ENCODE measurements around the gene YOD1. TPM values are rescaled to one million over a fixed set of nuclear protein-coding genes. Genes with fewer than 3 reads are reported as not detected.

Gene YOD1
- total and polyA plus RNA-seq, 4 experiments from 2014 or later = 0.47 to 10.0 (median 5.1) TPM

GRCh38 chr1:207072233-207072632 lies 21.2 kb upstream of the YOD1 start:
- Mint-ChIP-seq H3K9me3 (no peaks in the 10 kb centered on the region), H3K4me1 (peaks cover 5 to 27% (median 12%) of the 10 kb centered on the region in 4 donors), H3K27ac (peak overlapping the region in 1 of 7 donors; percentile 6), H3K27me3 (peaks cover 2 to 6% of the 10 kb centered on the region in 2 donors), H3K4me3 (no peak overlapping the region), H3K36me3 (peaks cover 0 to 6% of the 10 kb centered on the region in 2 donors)
- POLR2A ChIA-PET (ENCODE audit: partially characterized antibody) = no interaction called here
- no peaks in the 10 kb centered on the region for H3K9me3 ChIP-seq (ENCODE audit: control insufficient read depth in 1 of 2, low read length in 2 of 2)
- DNase-seq = no peak
- no peak overlapping the region for H3K27ac ChIP-seq (ENCODE audit: low read depth, low read length)
- CTCF ChIA-PET (ENCODE audit: partially characterized antibody) = interaction anchor here (1.1 to 5.1 kb wide), 6 partner anchors 11 to 332 kb away, joined by 3 to 29 read pairs (median 6); no protein-coding TSS in a partner anchor
- no peak overlapping the region for H3K4me3 ChIP-seq (ENCODE audit: low read length in 2 of 2)
- no peaks in the 10 kb centered on the region for H3K27me3 ChIP-seq (ENCODE audit: insufficient read depth, low read length)
- H3K36me3 ChIP-seq (ENCODE audit: insufficient read depth, low read length) = no peaks in the 10 kb centered on the region
- intact Hi-C loops (cut with micrococcal nuclease) = loop anchor here (10.0 kb wide), 2 partner anchors 157 to 437 kb away; partner anchors contain the start of gene DYRK3
- H3K4me1 ChIP-seq (ENCODE audit: insufficient read depth, low read length) = peaks cover 14% of the 10 kb centered on the region

GRCh38 chr1:207071426-207071825 lies 20.4 kb upstream of the YOD1 start:
- ChIA-PET CTCF (ENCODE audit: partially characterized antibody) (interaction anchor here (1.0 to 1.7 kb wide), 6 partner anchors 9 to 334 kb away, joined by 3 to 9 read pairs (median 6); no protein-coding TSS in a partner anchor), POLR2A (ENCODE audit: partially characterized antibody) (interaction anchor here (1.8 kb wide), 1 partner anchor 19 kb away, joined by 8 read pairs; the partner anchor contains the start of gene PFKFB2)
- Mint-ChIP-seq H3K4me3 (no peak overlapping the region), H3K27ac (no peak overlapping the region), H3K27me3 (peaks cover 2% of the 10 kb centered on the region in 2 donors), H3K9me3 (no peaks in the 10 kb centered on the region), H3K36me3 (peaks cover 0 to 6% of the 10 kb centered on the region in 2 donors), H3K4me1 (peaks cover 5 to 27% (median 12%) of the 10 kb centered on the region in 4 donors)
- Histone ChIP-seq H3K27me3 (ENCODE audit: insufficient read depth, low read length) (no peaks in the 10 kb centered on the region), H3K27ac (ENCODE audit: low read depth, low read length) (no peak overlapping the region), H3K36me3 (ENCODE audit: insufficient read depth, low read length) (no peaks in the 10 kb centered on the region), H3K9me3 (ENCODE audit: control insufficient read depth in 1 of 2, low read length in 2 of 2) (no peaks in the 10 kb centered on the region), H3K4me1 (ENCODE audit: insufficient read depth, low read length) (peaks cover 14% of the 10 kb centered on the region), H3K4me3 (ENCODE audit: low read length in 2 of 2) (no peak overlapping the region)
- intact Hi-C loops (cut with micrococcal nuclease) = loop anchor here (10.0 kb wide), 2 partner anchors 157 to 437 kb away; partner anchors contain the start of gene DYRK3
- DNase-seq = no peak

GRCh38 chr1:207070811-207071210 lies 19.8 kb upstream of the YOD1 start:
- no peak for DNase-seq
- intact Hi-C loops (cut with micrococcal nuclease) = loop anchor here (10.0 kb wide), 2 partner anchors 156 to 436 kb away; partner anchors contain the start of gene DYRK3
- H3K9me3 ChIP-seq (ENCODE audit: control insufficient read depth in 1 of 2, low read length in 2 of 2) = no peaks in the 10 kb centered on the region
- peaks cover 0 to 6% of the 10 kb centered on the region in 2 donors for H3K36me3 Mint-ChIP-seq
- no peaks in the 10 kb centered on the region for H3K9me3 Mint-ChIP-seq
- peaks cover 2% of the 10 kb centered on the region in 2 donors for H3K27me3 Mint-ChIP-seq
- no peaks in the 10 kb centered on the region for H3K27me3 ChIP-seq (ENCODE audit: insufficient read depth, low read length)
- H3K4me1 ChIP-seq (ENCODE audit: insufficient read depth, low read length) = peaks cover 14% of the 10 kb centered on the region
- CTCF ChIA-PET (ENCODE audit: partially characterized antibody) = interaction anchor here (1.0 to 1.7 kb wide), 6 partner anchors 9 to 335 kb away, joined by 3 to 9 read pairs (median 6); no protein-coding TSS in a partner anchor
- peak overlapping the region in 4 of 8 donors; percentile 9 to 70 (median 52) for H3K4me3 Mint-ChIP-seq
- H3K4me3 ChIP-seq (ENCODE audit: low read length in 2 of 2) = no peak overlapping the region
- peaks cover 5 to 27% (median 12%) of the 10 kb centered on the region in 4 donors for H3K4me1 Mint-ChIP-seq
- POLR2A ChIA-PET (ENCODE audit: partially characterized antibody) = interaction anchor here (1.8 kb wide), 1 partner anchor 18 kb away, joined by 8 read pairs; the partner anchor contains the start of gene PFKFB2
- peak overlapping the region in 5 of 7 donors; percentile 8 to 91 (median 63) for H3K27ac Mint-ChIP-seq
- H3K27ac ChIP-seq (ENCODE audit: low read depth, low read length) = no peak overlapping the region
- no peaks in the 10 kb centered on the region for H3K36me3 ChIP-seq (ENCODE audit: insufficient read depth, low read length)

- peaks cover 5 to 27% (median 12%) of the 10 kb centered on the region in 4 donors for H3K4me1 Mint-ChIP-seq
- Histone ChIP-seq H3K27ac (ENCODE audit: low read depth, low read length) (no peak overlapping the region), H3K36me3 (ENCODE audit: insufficient read depth, low read length) (no peaks in the 10 kb centered on the region), H3K4me1 (ENCODE audit: insufficient read depth, low read length) (peaks cover 14% of the 10 kb centered on the region), H3K27me3 (ENCODE audit: insufficient read depth, low read length) (no peaks in the 10 kb centered on the region), H3K9me3 (ENCODE audit: control insufficient read depth in 1 of 2, low read length in 2 of 2) (no peaks in the 10 kb centered on the region), H3K4me3 (ENCODE audit: low read length in 2 of 2) (no peak overlapping the region)
- no peak overlapping the region for H3K4me3 Mint-ChIP-seq
- intact Hi-C loops (cut with micrococcal nuclease) = loop anchor here (10.0 kb wide), 2 partner anchors 155 to 435 kb away; partner anchors contain the start of gene DYRK3
- no peak for DNase-seq
- ChIA-PET CTCF (ENCODE audit: partially characterized antibody) (interaction anchor here (1.5 to 1.7 kb wide), 2 partner anchors 10 to 335 kb away, joined by 7 to 8 read pairs; no protein-coding TSS in a partner anchor), POLR2A (ENCODE audit: partially characterized antibody) (interaction anchor here (1.8 kb wide), 1 partner anchor 17 kb away, joined by 8 read pairs; the partner anchor contains the start of gene PFKFB2)
- peaks cover 2% of the 10 kb centered on the region in 2 donors for H3K27me3 Mint-ChIP-seq
- no peaks in the 10 kb centered on the region for H3K9me3 Mint-ChIP-seq
- H3K36me3 Mint-ChIP-seq = peaks cover 0 to 6% of the 10 kb centered on the region in 2 donors
- H3K27ac Mint-ChIP-seq = peak overlapping the region in 2 of 7 donors; percentile 22 to 67
Measured at GRCh38 chr1:207069858-207070506, 19.0 kb upstream of the YOD1 start.

- no peaks in the 10 kb centered on the region for H3K36me3 ChIP-seq (ENCODE audit: insufficient read depth, low read length)
- peaks cover 5 to 27% (median 12%) of the 10 kb centered on the region in 4 donors for H3K4me1 Mint-ChIP-seq
- POLR2A ChIA-PET (ENCODE audit: partially characterized antibody) = interaction anchor here (0.9 kb wide), 1 partner anchor 17 kb away, joined by 3 read pairs; no protein-coding TSS in a partner anchor
- no peak for DNase-seq
- intact Hi-C loops (cut with micrococcal nuclease) = no loop called here
- CTCF ChIA-PET (ENCODE audit: partially characterized antibody) = no interaction called here
- peak overlapping the region in 3 of 7 donors; percentile 17 to 48 (median 47) for H3K27ac Mint-ChIP-seq
- peaks cover 0 to 6% of the 10 kb centered on the region in 2 donors for H3K36me3 Mint-ChIP-seq
- H3K27me3 ChIP-seq (ENCODE audit: insufficient read depth, low read length) = no peaks in the 10 kb centered on the region
- no peak overlapping the region for H3K4me3 ChIP-seq (ENCODE audit: low read length in 2 of 2)
- peaks cover 0 to 2% of the 10 kb centered on the region in 2 donors for H3K27me3 Mint-ChIP-seq
- H3K27ac ChIP-seq (ENCODE audit: low read depth, low read length) = no peak overlapping the region
- H3K4me1 ChIP-seq (ENCODE audit: insufficient read depth, low read length) = peaks cover 14% of the 10 kb centered on the region
- no peaks in the 10 kb centered on the region for H3K9me3 Mint-ChIP-seq
- H3K9me3 ChIP-seq (ENCODE audit: control insufficient read depth in 1 of 2, low read length in 2 of 2) = no peaks in the 10 kb centered on the region
- no peak overlapping the region for H3K4me3 Mint-ChIP-seq
Measured at GRCh38 chr1:207069061-207069460, 18.1 kb upstream of the YOD1 start.

- Histone ChIP-seq H3K27me3 (ENCODE audit: insufficient read depth, low read length) (no peaks in the 10 kb centered on the region), H3K9me3 (ENCODE audit: control insufficient read depth in 1 of 2, low read length in 2 of 2) (no peaks in the 10 kb centered on the region), H3K27ac (ENCODE audit: low read depth, low read length) (no peak overlapping the region), H3K4me1 (ENCODE audit: insufficient read depth, low read length) (peaks cover 14% of the 10 kb centered on the region), H3K4me3 (ENCODE audit: low read length in 2 of 2) (no peak overlapping the region), H3K36me3 (ENCODE audit: insufficient read depth, low read length) (no peaks in the 10 kb centered on the region)
- H3K4me3 Mint-ChIP-seq = no peak overlapping the region
- no peak for DNase-seq
- peaks cover 0 to 13% of the 10 kb centered on the region in 2 donors for H3K36me3 Mint-ChIP-seq
- POLR2A ChIA-PET (ENCODE audit: partially characterized antibody) = interaction anchor here (0.7 kb wide), 1 partner anchor 69 kb away, joined by 3 read pairs; no protein-coding TSS in a partner anchor
- H3K27ac Mint-ChIP-seq = peak overlapping the region in 1 of 7 donors; percentile 72
- peaks cover 0 to 2% of the 10 kb centered on the region in 2 donors for H3K27me3 Mint-ChIP-seq
- intact Hi-C loops (cut with micrococcal nuclease) = no loop called here
- CTCF ChIA-PET (ENCODE audit: partially characterized antibody) = no interaction called here
- H3K4me1 Mint-ChIP-seq = peaks cover 5 to 27% (median 12%) of the 10 kb centered on the region in 4 donors
- no peaks in the 10 kb centered on the region for H3K9me3 Mint-ChIP-seq
Measured at GRCh38 chr1:207067665-207068064, 16.7 kb upstream of the YOD1 start.

- Mint-ChIP-seq H3K4me1 (peaks cover 5 to 27% (median 12%) of the 10 kb centered on the region in 4 donors), H3K4me3 (no peak overlapping the region), H3K9me3 (no peaks in the 10 kb centered on the region), H3K27ac (no peak overlapping the region), H3K36me3 (peaks cover 2 to 18% of the 10 kb centered on the region in 2 donors), H3K27me3 (no peaks in the 10 kb centered on the region)
- no peak overlapping the region for H3K27ac ChIP-seq (ENCODE audit: low read depth, low read length)
- CTCF ChIA-PET (ENCODE audit: partially characterized antibody) = no interaction called here
- intact Hi-C loops (cut with micrococcal nuclease) = no loop called here
- H3K9me3 ChIP-seq (ENCODE audit: control insufficient read depth in 1 of 2, low read length in 2 of 2) = no peaks in the 10 kb centered on the region
- no peaks in the 10 kb centered on the region for H3K27me3 ChIP-seq (ENCODE audit: insufficient read depth, low read length)
- no peak for DNase-seq
- POLR2A ChIA-PET (ENCODE audit: partially characterized antibody) = interaction anchor here (1.5 kb wide), 1 partner anchor 14 kb away, joined by 3 read pairs; the partner anchor contains the start of gene PFKFB2
- peaks cover 14% of the 10 kb centered on the region for H3K4me1 ChIP-seq (ENCODE audit: insufficient read depth, low read length)
- H3K36me3 ChIP-seq (ENCODE audit: insufficient read depth, low read length) = no peaks in the 10 kb centered on the region
- no peak overlapping the region for H3K4me3 ChIP-seq (ENCODE audit: low read length in 2 of 2)
Measured at GRCh38 chr1:207067185-207067584, 16.2 kb upstream of the YOD1 start.
